ENCODE results near the gene MTFP1.

DNA sequence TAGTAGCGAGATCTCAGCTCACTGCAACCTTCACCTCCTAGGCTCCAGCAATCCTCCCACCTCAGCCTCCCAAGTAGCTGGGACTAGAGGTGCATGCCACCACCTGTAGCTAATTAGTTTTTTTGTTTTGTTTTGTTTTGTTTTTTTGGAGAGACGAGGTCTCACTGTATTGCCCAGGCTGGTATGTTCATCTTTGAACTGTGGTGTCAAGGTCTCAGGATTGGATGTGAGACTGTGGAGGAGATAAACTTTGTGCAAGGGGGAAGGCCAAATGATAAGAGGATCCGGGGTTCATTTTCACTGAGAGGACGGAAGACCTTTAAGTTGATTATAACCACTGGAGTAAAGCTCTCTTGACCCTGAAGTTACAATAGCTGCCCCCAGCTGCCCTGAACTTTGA, 19.8 kb upstream of the MTFP1 start:
- TF ChIP-seq POLR2A (IDR thresholded peaks at IDR 0.05; ENCODE audit: low read length): no peak
- TF ChIP-seq GATA1 (IDR thresholded peaks at IDR 0.05; ENCODE audit: low read depth, low read length): no peak

All from erythroblast (primary cell).